Uterus (tissue), 4 donors: Measurements from ENCODE around the gene KCNK2. TPM values are rescaled to one million over a fixed set of nuclear protein-coding genes. Genes with fewer than 3 reads are reported as not detected.

ENCODE experiments used
- DNase-seq, 2 donors: peaks; one replicate each; pipeline ENCODE4 v3.0.0-alpha.2; 2019 to 2020
- H3K27ac ChIP-seq, 2 donors: fragments of 200-600 bp; sonication (generic); 1 replicate in 1 of 2; 2 replicates in 1 of 2; pipeline ENCODE4 v1.5.1; 2016 to 2018
- H3K27me3 ChIP-seq, 2 donors: fragments of 200-600 bp; sonication (generic); one replicate each; pipeline ENCODE4 v1.5.1; 2018 to 2019; ENCODE audit warnings: control low read depth in 1 of 2
- H3K36me3 ChIP-seq, 2 donors: fragments of 200-600 bp; sonication (generic); one replicate each; pipeline ENCODE4 v1.5.1; 2019; ENCODE audit warnings: control low read depth in 1 of 2
- H3K4me1 ChIP-seq, 2 donors: fragments of 200-600 bp; sonication (generic); one replicate each; pipeline ENCODE4 v1.5.1; 2018 to 2019; ENCODE audit warnings: control low read depth in 1 of 2
- H3K4me3 ChIP-seq, 2 donors: fragments of 200-600 bp; sonication (generic); 1 replicate in 1 of 2; 2 replicates in 1 of 2; pipeline ENCODE4 v1.5.1; 2018 to 2019; ENCODE audit warnings: mild to moderate bottlenecking in 1 of 2
- H3K9me3 ChIP-seq, 2 donors: fragments of 200-600 bp; sonication (generic); one replicate each; pipeline ENCODE4 v1.5.1; 2019; ENCODE audit warnings: control low read depth in 1 of 2
- POLR2A ChIP-seq, 2 donors: fragments of 450-650 bp; IDR thresholded peaks; one replicate each; pipeline ENCODE4 v1.6.1; 2016; ENCODE audit warnings: antibody characterized with exemption in 2 of 2, mild to moderate bottlenecking in 1 of 2, moderate library complexity in 1 of 2
- intact Hi-C: fragments of 100-400 bp; cut with DNase I; formaldehyde crosslinking; loops from one replicate; pipeline ENCODE4 v1.15.1; 2023; ENCODE audit warnings: low total_unique reads
- total RNA-seq, 4 donors: library from RNA; depleted of rRNA in 3 of 4; stranded (reverse); fragments of >200 nt in 3 of 4; gene quantifications; one replicate each; pipeline versions ENCODE4 v1.1.0 to v1.2.4, GENCODE V29; 2014 to 2023
- TF ChIP-seq, protein P1 (sequence below), 4 experiments: fragments of 200-600 bp in 2 of 4; fragments of 450-650 bp in 2 of 4; sonication (generic) in 2 of 4; IDR thresholded peaks; one replicate each; pipeline ENCODE4 v1.5.1; 2016 to 2019; ENCODE audit warnings: antibody characterized with exemption in 4 of 4, mild to moderate bottlenecking in 2 of 4, moderate library complexity in 1 of 4
- donor health status: DM: yes; HTN: yes; CAD: no.

The KCNK2 gene
- total RNA-seq, 4 donors from 2014 or later, result 3.0 to 3.8 TPM; not detected in 2

- H3K27me3 ChIP-seq, result no peaks in the 10 kb centered on the region
- intact Hi-C loops, result no loop called here
- H3K27ac ChIP-seq, result no peak overlapping the region
- no peaks in the 10 kb centered on the region for H3K9me3 ChIP-seq
- no peak overlapping the region for H3K4me3 ChIP-seq
- no peaks in the 10 kb centered on the region for H3K4me1 ChIP-seq
- TF ChIP-seq, protein P1, sequence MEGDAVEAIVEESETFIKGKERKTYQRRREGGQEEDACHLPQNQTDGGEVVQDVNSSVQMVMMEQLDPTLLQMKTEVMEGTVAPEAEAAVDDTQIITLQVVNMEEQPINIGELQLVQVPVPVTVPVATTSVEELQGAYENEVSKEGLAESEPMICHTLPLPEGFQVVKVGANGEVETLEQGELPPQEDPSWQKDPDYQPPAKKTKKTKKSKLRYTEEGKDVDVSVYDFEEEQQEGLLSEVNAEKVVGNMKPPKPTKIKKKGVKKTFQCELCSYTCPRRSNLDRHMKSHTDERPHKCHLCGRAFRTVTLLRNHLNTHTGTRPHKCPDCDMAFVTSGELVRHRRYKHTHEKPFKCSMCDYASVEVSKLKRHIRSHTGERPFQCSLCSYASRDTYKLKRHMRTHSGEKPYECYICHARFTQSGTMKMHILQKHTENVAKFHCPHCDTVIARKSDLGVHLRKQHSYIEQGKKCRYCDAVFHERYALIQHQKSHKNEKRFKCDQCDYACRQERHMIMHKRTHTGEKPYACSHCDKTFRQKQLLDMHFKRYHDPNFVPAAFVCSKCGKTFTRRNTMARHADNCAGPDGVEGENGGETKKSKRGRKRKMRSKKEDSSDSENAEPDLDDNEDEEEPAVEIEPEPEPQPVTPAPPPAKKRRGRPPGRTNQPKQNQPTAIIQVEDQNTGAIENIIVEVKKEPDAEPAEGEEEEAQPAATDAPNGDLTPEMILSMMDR (IDR thresholded peaks at IDR 0.05), result no peak
- TF ChIP-seq POLR2A (IDR thresholded peaks at IDR 0.05), result no peak
- DNase-seq, result no peak
- H3K36me3 ChIP-seq, result no peaks in the 10 kb centered on the region
Observed at GRCh38 chr1:215166886-215167285, 84.3 kb downstream of the KCNK2 start.

DNA sequence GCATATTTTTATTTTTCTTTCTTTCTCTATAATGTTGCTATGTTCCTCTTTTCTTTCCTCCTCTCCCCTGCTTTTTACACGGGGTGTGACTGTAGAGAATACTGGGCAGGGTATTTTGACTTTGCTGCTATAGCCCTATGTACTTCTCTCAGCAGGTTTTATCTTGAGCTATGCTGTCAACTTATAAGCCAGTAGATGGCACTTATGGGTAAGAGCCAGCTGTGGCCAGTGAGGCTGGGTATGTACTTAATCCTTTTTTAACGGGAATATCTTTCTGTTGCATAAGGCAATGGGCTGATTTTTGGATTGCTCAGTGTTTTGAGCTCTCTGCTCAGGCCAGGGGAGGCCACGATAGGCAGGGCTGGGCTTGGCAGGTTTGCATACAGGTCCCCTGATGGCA is 99.0 kb downstream of the KCNK2 start:
- intact Hi-C loops, result no loop called here
- H3K36me3 ChIP-seq, result no peaks in the 10 kb centered on the region
- H3K4me1 ChIP-seq, result no peaks in the 10 kb centered on the region
- no peak for TF ChIP-seq POLR2A (IDR thresholded peaks at IDR 0.05)
- TF ChIP-seq, protein P1 (IDR thresholded peaks at IDR 0.05), result no peak
- DNase-seq, result no peak
- no peak overlapping the region for H3K27ac ChIP-seq
- H3K27me3 ChIP-seq, result no peaks in the 10 kb centered on the region
- H3K9me3 ChIP-seq, result no peaks in the 10 kb centered on the region
- H3K4me3 ChIP-seq, result no peak overlapping the region

DNA sequence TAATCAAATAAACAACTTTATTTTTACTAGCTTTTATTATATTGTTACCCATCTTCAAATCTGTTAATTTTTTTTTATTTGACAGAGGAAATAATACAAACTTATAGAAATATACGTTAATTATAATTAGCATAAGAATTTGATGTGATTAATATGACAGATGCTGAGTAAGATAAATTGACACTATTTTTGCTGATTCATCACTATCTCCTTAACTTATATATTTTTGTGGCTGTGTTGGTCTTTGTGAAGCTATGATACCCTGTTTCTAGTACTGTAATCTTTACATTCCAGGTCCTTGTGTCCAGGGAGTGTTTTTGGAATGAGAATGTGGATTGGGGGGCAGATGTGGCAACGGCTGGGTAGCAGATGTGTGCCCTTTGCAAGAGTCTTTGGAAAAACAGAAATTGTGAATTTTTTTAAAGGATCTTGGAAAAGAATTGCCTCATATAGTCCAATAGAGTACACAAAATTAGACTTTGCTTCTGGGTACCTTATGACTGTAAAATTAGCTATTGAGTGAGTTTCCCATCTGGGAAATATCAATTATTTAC is 102.6 kb downstream of the KCNK2 start:
- intact Hi-C loops, result no loop called here
- DNase-seq, result no peak
- Histone ChIP-seq H3K36me3 (no peaks in the 10 kb centered on the region), H3K27me3 (no peaks in the 10 kb centered on the region), H3K9me3 (no peaks in the 10 kb centered on the region), H3K27ac (no peak overlapping the region), H3K4me1 (no peaks in the 10 kb centered on the region), H3K4me3 (no peak overlapping the region)
- no peak for TF ChIP-seq POLR2A (IDR thresholded peaks at IDR 0.05)
- TF ChIP-seq, protein P1 (IDR thresholded peaks at IDR 0.05), result no peak

GRCh38 chr1:215188302-215188950 is 105.9 kb downstream of the KCNK2 start:
- no peaks in the 10 kb centered on the region for H3K9me3 ChIP-seq
- no peaks in the 10 kb centered on the region for H3K36me3 ChIP-seq
- intact Hi-C loops, result no loop called here
- no peak for TF ChIP-seq POLR2A (IDR thresholded peaks at IDR 0.05)
- TF ChIP-seq, protein P1 (IDR thresholded peaks at IDR 0.05), result no peak
- no peak overlapping the region for H3K4me3 ChIP-seq
- no peaks in the 10 kb centered on the region for H3K4me1 ChIP-seq
- H3K27ac ChIP-seq, result no peak overlapping the region
- no peak for DNase-seq
- no peaks in the 10 kb centered on the region for H3K27me3 ChIP-seq

DNA sequence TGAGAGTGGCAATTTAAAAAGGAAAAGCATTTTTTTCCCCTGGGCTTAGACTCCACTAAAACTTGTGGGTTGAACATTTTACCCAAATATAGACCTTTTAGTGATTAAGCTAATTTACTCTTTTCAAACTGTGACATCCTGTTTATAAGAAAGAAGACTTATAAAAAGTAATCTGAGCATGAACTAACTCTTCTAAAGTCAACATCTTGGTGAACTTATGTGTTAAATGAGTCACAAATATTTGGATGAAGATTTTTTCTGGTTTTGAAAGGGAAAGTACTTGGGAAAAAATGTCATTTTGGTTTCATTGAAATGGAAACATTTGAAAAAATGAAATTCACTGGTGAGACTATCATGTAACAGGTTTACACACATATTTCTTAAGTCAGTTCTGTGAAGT is 109.8 kb downstream of the KCNK2 start:
- DNase-seq, result no peak
- intact Hi-C loops, result no loop called here
- Histone ChIP-seq H3K4me3 (no peak overlapping the region), H3K4me1 (no peaks in the 10 kb centered on the region), H3K9me3 (no peaks in the 10 kb centered on the region), H3K27ac (no peak overlapping the region), H3K36me3 (no peaks in the 10 kb centered on the region), H3K27me3 (no peaks in the 10 kb centered on the region)
- TF ChIP-seq, protein P1 (IDR thresholded peaks at IDR 0.05), result no peak
- TF ChIP-seq POLR2A (IDR thresholded peaks at IDR 0.05), result no peak
